Endothelial cell of umbilical vein (primary cell): ENCODE results near the gene TSBP1. TPM values are rescaled to one million over a fixed set of nuclear protein-coding genes. Genes with fewer than 3 reads are reported as not detected.

Experiments used
- BruUV-seq: library from RNA; stranded (reverse); fragments of 400-500 nt; replicated peaks from 2 replicates; lab custom pipeline; 2021; lab: Mats Ljungman, UMichigan
- CTCF ChIA-PET: fragments of 300-600, 350-600 bp; sonication (Branson Sonifier 250); formaldehyde crosslinking; loops from one replicate; lab custom pipeline; 2021; ENCODE audit warnings: antibody characterized with exemption, inconsistent platforms; lab: Charles Lee
- POLR2A ChIA-PET: fragments of 300-600, 350-600 bp; sonication (Branson Sonifier 250); formaldehyde crosslinking; loops from one replicate; lab custom pipeline; 2021; ENCODE audit warnings: antibody characterized with exemption, inconsistent platforms; lab: Charles Lee
- DNase-seq: peaks from one replicate; pipeline ENCODE4 v3.0.0-alpha.2; 2011; ENCODE audit warnings: low read depth, low spot score
- FAIRE-seq: peaks from 2 replicates; lab custom pipeline; 2011; peaks lifted over from hg19 to GRCh38; lab: Jason Lieb, UNC
- H2AFZ ChIP-seq: 2 replicates; pipeline ENCODE4 v1.6.0; 2012; ENCODE audit warnings: low read depth, low read length, control low read depth, inconsistent platforms
- H3K27ac ChIP-seq: 2 replicates; pipeline ENCODE4 v1.5.1; 2011; ENCODE audit warnings: low read depth, mild to moderate bottlenecking, control low read depth, low read length, moderate library complexity; ENCODE audit not compliant: insufficient read depth
- H3K27me3 ChIP-seq, 2 experiments: 2 replicates each; pipeline versions ENCODE4 v1.6.0 to v1.6.1; 2011; ENCODE audit warnings: low read length in 2 of 2, mixed read lengths in 1 of 2; ENCODE audit not compliant: control insufficient read depth in 2 of 2, insufficient read depth in 2 of 2
- H3K36me3 ChIP-seq, 2 experiments: 2 replicates in 1 of 2; 3 replicates in 1 of 2; pipeline ENCODE4 v1.5.1; 2011; ENCODE audit warnings: low read length in 2 of 2, mild to moderate bottlenecking in 1 of 2, moderate library complexity in 1 of 2; ENCODE audit not compliant: control insufficient read depth in 2 of 2, insufficient read depth in 2 of 2; ENCODE audit errors: extremely low read depth in 1 of 2
- H3K4me1 ChIP-seq: 3 replicates; pipeline ENCODE4 v1.5.1; 2011; ENCODE audit warnings: mild to moderate bottlenecking, low read length; ENCODE audit not compliant: control insufficient read depth, insufficient read depth; ENCODE audit errors: extremely low read depth
- H3K4me2 ChIP-seq: 2 replicates; pipeline ENCODE4 v1.6.1; 2011; ENCODE audit warnings: low read length, control low read depth, mixed read lengths; ENCODE audit not compliant: insufficient read depth
- H3K4me3 ChIP-seq, 3 experiments: fragments of 200-600 bp in 1 of 3; sonication (generic), shearing (Covaris generic) in 1 of 3; replicated peaks in 1 of 3; 2 replicates each; pipeline ENCODE4 v1.5.1; 2011 to 2016; ENCODE audit warnings: control low read depth in 3 of 3, low read length in 3 of 3, mild to moderate bottlenecking in 2 of 3, inconsistent platforms in 1 of 3, low read depth in 1 of 3, moderate library complexity in 1 of 3; ENCODE audit not compliant: insufficient read depth in 1 of 3
- H3K79me2 ChIP-seq: 2 replicates; pipeline ENCODE4 v1.6.0; 2012; ENCODE audit warnings: low read length, inconsistent platforms; ENCODE audit not compliant: control insufficient read depth, insufficient read depth
- H3K9ac ChIP-seq: replicated peaks from 2 replicates; pipeline ENCODE3; 2011; ENCODE audit warnings: low read length, control low read depth; ENCODE audit not compliant: insufficient read depth; ENCODE audit errors: extremely low read depth
- H3K9me1 ChIP-seq: replicated peaks from 3 replicates; pipeline ENCODE4 v1.6.0; 2011; ENCODE audit warnings: mild to moderate bottlenecking, low read length; ENCODE audit not compliant: control insufficient read depth, insufficient read depth; ENCODE audit errors: extremely low read depth
- H3K9me3 ChIP-seq: replicated peaks from 2 replicates; pipeline ENCODE4 v1.5.1; 2012; ENCODE audit warnings: low read length, inconsistent platforms; ENCODE audit not compliant: control insufficient read depth, insufficient read depth
- H4K20me1 ChIP-seq: replicated peaks from 2 replicates; pipeline ENCODE3; 2011; ENCODE audit warnings: mild to moderate bottlenecking, low read length; ENCODE audit not compliant: control insufficient read depth, insufficient read depth; ENCODE audit errors: extremely low read depth
- EZH2 ChIP-seq: IDR thresholded peaks from 2 replicates; pipeline ENCODE4 v1.6.1; 2012; ENCODE audit warnings: borderline replicate concordance, low read depth, mild to moderate bottlenecking, moderate library complexity, low read length, inconsistent platforms; ENCODE audit not compliant: severe bottlenecking
- FOS ChIP-seq: IDR thresholded peaks from 2 replicates; pipeline ENCODE4 v1.6.1; 2011; ENCODE audit warnings: mild to moderate bottlenecking, low read length, moderate library complexity, borderline replicate concordance; ENCODE audit not compliant: insufficient read depth
- GATA2 ChIP-seq: IDR thresholded peaks from 2 replicates; pipeline ENCODE4 v1.7.0; 2011; ENCODE audit warnings: low read depth, mild to moderate bottlenecking, moderate library complexity, mixed read lengths, low read length; ENCODE audit not compliant: insufficient read length, insufficient read depth
- JUN ChIP-seq: IDR thresholded peaks from 2 replicates; pipeline ENCODE4 v1.6.1; 2011; ENCODE audit warnings: borderline replicate concordance, low read depth; ENCODE audit not compliant: insufficient read length, insufficient read depth
- MYC ChIP-seq: IDR thresholded peaks from one replicate; pipeline ENCODE4 v1.6.1; 2011; ENCODE audit warnings: mild to moderate bottlenecking, low read depth, low read length
- POLR2A ChIP-seq: IDR thresholded peaks from 2 replicates; pipeline ENCODE4 v1.6.1; 2012; ENCODE audit warnings: low read depth, mild to moderate bottlenecking, control low read depth, low read length
- POLR2AphosphoS5 ChIP-seq: IDR thresholded peaks from 2 replicates; pipeline ENCODE4 v1.6.1; 2012; ENCODE audit warnings: low read depth, mild to moderate bottlenecking, control low read depth, low read length, moderate library complexity; ENCODE audit not compliant: insufficient read depth
- dilution Hi-C: fragments of 300-500 bp; cut with MboI; formaldehyde crosslinking; loops from one replicate; pipeline ENCODE4 v1.15.0; 2019; ENCODE audit warnings: low sequenced_read_pairs; ENCODE audit not compliant: extremely low pct_ligation_motif_present
- intact Hi-C: fragments of 100-400 bp; cut with micrococcal nuclease; formaldehyde crosslinking; loops from one replicate; pipeline ENCODE4 v1.10.0; 2022
- polyA plus RNA-seq, 4 experiments: library from polyadenylated mRNA; depleted of rRNA in 3 of 4; stranded (reverse) in 3 of 4; unstranded in 1 of 4; fragments of >200 nt; gene quantifications; 2 replicates each; pipeline versions ENCODE4 v1.2.1 to v1.2.3, GENCODE V29; 2011 to 2012; ENCODE audit warnings: missing spikeins in 1 of 4
- total RNA-seq: library from RNA; stranded (reverse); gene quantifications from 2 replicates; pipeline ENCODE4 v1.2.3, GENCODE V29; 2021
- TF ChIP-seq, protein P1 (sequence below), 2 donors: IDR thresholded peaks; 1 replicate in 1 of 2; 2 replicates in 1 of 2; pipeline ENCODE4 v1.5.1; 2011; ENCODE audit warnings: low read length in 2 of 2, mild to moderate bottlenecking in 2 of 2, moderate library complexity in 2 of 2, control low read depth in 1 of 2, inconsistent platforms in 1 of 2, low read depth in 1 of 2; ENCODE audit not compliant: insufficient read depth in 1 of 2; ENCODE audit errors: extremely low read depth in 1 of 2
- TF ChIP-seq, protein P2 (sequence below): IDR thresholded peaks from 2 replicates; pipeline ENCODE4 v1.6.1; 2011; ENCODE audit not compliant: insufficient read depth, insufficient read length

TSBP1 gene
- total and polyA plus RNA-seq, 2 donors (not counting 3 experiments of a cell fraction or from before 2014, with no cell fraction given), result not detected

DNA sequence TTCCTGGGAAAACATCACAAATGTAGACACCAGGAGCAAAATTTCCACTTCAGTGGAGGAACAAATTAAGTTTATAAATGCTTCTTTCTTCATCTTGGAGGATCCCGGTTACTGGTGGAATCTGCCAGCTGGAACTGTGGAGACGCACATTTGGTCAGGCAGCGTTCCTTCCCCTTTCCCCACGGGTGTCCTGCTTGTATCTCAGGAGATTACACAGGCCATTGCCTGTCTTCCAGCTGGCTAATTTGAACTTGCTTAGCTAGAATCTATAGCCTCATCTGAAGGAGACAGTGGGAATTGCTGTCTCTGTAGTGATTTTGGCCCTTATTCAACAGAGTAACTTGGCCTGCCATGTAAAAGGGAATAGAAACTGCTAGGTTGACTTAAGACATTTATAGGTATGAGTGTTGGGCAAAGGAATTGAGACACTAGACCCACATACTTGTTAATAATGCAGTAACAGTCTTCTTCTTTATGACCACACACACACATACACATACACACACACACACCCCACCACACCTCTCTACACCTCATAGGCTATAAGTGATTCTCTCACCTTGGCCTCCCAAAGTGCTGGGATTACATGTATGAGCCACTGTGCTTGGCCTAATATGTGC, 34.4 kb downstream of the TSBP1 start:
- Histone ChIP-seq H4K20me1 (no peaks in the 10 kb centered on the region), H3K4me3 (no peak overlapping the region), H3K9me1 (no peaks in the 10 kb centered on the region), H2AFZ (no peak overlapping the region), H3K36me3 (no peaks in the 10 kb centered on the region), H3K9ac (no peak overlapping the region), H3K27ac (no peak overlapping the region), H3K27me3 (peaks cover 0 to 7% of the 10 kb centered on the region in 2 experiments), H3K4me1 (no peaks in the 10 kb centered on the region), H3K9me3 (no peaks in the 10 kb centered on the region), H3K4me2 (no peak overlapping the region), H3K79me2 (no peaks in the 10 kb centered on the region)
- FAIRE-seq (no peak), DNase-seq (no peak)
- dilution Hi-C loops, result no loop called here
- BruUV-seq, result no TSS peak
- POLR2A ChIA-PET, result no interaction called here
- intact Hi-C loops, result no loop called here
- TF ChIP-seq FOS, result no peak
- TF ChIP-seq, protein P1, sequence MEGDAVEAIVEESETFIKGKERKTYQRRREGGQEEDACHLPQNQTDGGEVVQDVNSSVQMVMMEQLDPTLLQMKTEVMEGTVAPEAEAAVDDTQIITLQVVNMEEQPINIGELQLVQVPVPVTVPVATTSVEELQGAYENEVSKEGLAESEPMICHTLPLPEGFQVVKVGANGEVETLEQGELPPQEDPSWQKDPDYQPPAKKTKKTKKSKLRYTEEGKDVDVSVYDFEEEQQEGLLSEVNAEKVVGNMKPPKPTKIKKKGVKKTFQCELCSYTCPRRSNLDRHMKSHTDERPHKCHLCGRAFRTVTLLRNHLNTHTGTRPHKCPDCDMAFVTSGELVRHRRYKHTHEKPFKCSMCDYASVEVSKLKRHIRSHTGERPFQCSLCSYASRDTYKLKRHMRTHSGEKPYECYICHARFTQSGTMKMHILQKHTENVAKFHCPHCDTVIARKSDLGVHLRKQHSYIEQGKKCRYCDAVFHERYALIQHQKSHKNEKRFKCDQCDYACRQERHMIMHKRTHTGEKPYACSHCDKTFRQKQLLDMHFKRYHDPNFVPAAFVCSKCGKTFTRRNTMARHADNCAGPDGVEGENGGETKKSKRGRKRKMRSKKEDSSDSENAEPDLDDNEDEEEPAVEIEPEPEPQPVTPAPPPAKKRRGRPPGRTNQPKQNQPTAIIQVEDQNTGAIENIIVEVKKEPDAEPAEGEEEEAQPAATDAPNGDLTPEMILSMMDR (IDR thresholded peaks at IDR 0.05; ENCODE audit: extremely low read depth in 1 of 2, insufficient read depth in 1 of 2, low read depth in 1 of 2, low read length in 2 of 2), result no peak
- no peak for TF ChIP-seq EZH2
- TF ChIP-seq MYC, result no peak
- no peak for TF ChIP-seq JUN
- no peak for TF ChIP-seq GATA2
- TF ChIP-seq, protein P2, sequence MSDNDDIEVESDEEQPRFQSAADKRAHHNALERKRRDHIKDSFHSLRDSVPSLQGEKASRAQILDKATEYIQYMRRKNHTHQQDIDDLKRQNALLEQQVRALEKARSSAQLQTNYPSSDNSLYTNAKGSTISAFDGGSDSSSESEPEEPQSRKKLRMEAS, result no peak
- no peak for TF ChIP-seq POLR2AphosphoS5
- TF ChIP-seq POLR2A, result no peak
- CTCF ChIA-PET, result no interaction called here
